Spleen (tissue), 7 donors: Measurements from ENCODE around the gene NFYC.

Source experiments
- CTCF ChIP-seq, 11 experiments: fragments of 200-600 bp in 7 of 11; fragments of 450-650 bp in 4 of 11; sonication (generic) in 4 of 11; IDR thresholded peaks in 8 of 11; conservative IDR thresholded peaks in 3 of 11; 1 replicate in 7 of 11; 2 replicates in 4 of 11; pipeline versions ENCODE4 v1.4.0 to v1.8.0; 2016 to 2021; ENCODE audit warnings: antibody characterized with exemption in 11 of 11, inconsistent platforms in 4 of 11, mild to moderate bottlenecking in 1 of 11
- POLR2A ChIP-seq, 3 donors: fragments of 450-650 bp; IDR thresholded peaks; one replicate each; pipeline ENCODE4 v1.5.1; 2017; ENCODE audit warnings: antibody characterized with exemption in 3 of 3, mild to moderate bottlenecking in 1 of 3
- POLR2AphosphoS5 ChIP-seq, 3 donors: sonication (generic); formaldehyde crosslinking; IDR thresholded peaks; one replicate each; pipeline ENCODE4 v1.5.1; 2017; ENCODE audit warnings: antibody characterized with exemption in 3 of 3
- donor health status: DM: no; HTN: no; CAD: no; lungs with moderate emphysema.
- donor health status: DM: no; HTN: no; CAD: no.
- donor health status: DM: no; HTN: no; CAD: no.

GRCh38 chr1:40789661-40790430 is 98.3 kb downstream of the NFYC start:
- TF ChIP-seq CTCF (IDR thresholded peaks at IDR 0.05 in 8 of 11, conservative IDR thresholded peaks at IDR 0.05 in 3 of 11) (no peak), POLR2A (IDR thresholded peaks at IDR 0.05) (no peak), POLR2AphosphoS5 (IDR thresholded peaks at IDR 0.05) (no peak)
